NOMO-1 (cell line): ENCODE results near the gene SERGEF.

Source experiments
- DNase-seq, 2 experiments: peaks; one replicate each; lab custom pipeline; 2025; ENCODE audit not compliant: unreplicated experiment in 2 of 2; lab: John Stamatoyannopoulos, UW

SERGEF gene

DNA sequence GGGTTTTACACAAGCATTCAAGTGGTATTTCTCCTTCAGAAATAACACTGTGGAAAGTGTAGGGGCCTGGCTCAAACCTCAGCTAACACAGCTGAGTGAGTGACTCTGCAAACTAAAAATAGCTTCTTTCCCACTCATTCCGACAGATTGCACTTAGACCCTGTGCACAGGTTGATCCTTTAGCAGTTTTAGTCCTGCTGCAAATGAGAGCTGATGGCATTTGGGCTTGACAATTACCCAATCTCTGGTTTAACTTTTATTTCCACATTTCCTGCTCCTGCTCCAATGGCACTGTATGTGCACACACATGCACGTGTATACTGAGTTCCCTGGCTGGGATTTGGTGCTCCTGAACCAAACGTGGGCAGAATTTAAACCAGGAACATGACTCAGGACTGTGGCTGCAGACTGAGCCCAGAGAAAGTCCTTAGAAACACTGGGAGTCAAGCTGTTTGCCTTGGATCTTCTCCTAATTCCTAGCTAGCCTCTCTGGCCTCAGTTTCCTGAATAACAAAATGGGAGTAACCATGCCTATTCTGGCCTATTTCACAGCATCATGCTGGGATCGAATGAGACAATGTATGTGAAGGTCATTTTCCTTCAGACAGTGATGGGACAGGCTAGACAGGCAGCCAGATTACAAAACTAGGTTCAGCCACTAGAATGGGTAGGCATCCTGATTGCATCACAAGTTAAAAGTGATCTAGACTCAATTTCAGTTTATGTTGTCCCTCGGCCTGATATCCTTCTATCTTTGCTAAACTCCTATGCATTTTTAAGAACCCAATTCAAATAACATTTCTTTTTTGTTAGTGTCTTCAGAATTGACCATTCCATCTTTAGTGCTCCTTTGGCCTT lies 58.2 kb downstream of the SERGEF start:
- DNase-seq: peak; percentile 37 to 39

DNA sequence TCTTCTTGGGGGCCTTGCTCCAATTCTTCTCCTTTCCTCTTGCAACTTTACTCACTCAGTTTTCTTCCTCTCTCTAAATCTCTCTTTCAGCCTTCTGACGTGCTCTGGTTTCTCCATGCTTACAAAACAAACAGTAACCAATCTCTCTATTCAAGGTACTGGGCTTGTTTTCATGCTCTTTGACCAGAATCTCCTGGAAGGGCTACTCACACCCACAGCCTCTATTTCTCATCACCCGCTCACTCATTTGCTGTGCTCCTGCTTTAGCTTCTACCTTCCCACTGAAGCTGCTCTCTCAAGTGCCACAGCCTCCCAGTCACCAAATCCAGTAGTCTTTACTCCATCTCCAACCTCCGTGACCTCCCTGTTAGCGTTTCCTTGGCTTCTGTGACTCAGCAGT lies 60.4 kb downstream of the SERGEF start:
- no peak for DNase-seq

- DNase-seq: no peak
These were observed 61.0 kb downstream of the SERGEF start for GRCh38 chr11:17951685-17952388.

DNA sequence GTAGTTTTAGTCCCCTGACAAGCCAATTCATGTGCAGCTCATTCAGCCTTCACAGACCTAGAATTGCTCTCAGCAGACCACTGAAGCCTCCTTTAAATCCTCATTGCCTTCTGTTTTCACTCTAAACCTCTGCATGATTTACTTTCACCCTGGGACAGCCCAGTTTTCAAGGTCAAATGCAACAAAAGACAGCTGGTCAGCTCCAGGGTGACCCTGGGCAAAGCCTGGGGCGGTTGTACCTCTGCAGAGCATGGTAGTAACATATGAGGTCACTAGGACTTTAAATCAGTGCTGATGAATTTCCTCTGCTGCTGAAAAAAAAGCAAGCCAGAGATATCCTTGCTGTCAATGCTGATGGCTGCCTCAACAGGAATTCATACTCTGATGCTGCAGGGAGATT lies 62.2 kb downstream of the SERGEF start:
- DNase-seq: no peak

DNA sequence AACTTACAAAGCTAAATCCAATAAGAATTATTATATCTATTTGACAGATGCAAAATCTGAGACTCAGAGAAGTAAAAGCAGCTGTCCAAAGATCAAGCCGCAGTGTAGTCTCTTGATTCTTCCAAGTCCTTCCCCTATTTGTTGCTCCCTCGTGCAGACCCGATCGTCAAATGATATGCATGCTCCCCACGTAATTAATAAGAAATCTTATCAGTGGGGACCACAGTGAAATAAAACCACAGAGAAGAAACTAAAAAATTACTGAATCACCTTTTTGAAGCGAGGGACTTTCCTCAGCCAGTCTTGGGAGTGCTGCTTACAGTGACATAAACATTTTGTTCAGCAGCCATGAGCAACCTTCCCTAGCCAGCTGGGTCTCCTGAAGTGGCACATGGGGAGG lies 64.6 kb downstream of the SERGEF start:
- DNase-seq: no peak

DNA sequence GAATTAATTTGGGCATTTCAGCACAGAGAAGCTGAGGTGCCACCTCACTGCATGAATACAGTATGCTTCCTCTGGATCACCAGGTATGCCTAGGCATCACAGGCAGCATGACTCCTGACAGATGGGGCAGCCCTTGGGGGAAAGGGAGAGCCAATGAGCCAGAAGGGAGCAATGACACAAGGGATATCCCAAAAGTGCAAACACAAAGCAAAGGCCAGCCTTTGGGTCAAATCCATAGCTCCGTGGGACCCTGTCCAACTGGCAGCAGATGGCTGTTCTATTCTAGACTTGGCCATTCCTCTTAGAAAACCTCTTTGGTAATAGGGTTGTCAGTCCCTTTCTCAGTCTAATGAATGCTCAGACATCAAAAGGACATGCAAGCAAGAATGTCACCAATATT lies 73.3 kb downstream of the SERGEF start:
- DNase-seq: no peak

DNA sequence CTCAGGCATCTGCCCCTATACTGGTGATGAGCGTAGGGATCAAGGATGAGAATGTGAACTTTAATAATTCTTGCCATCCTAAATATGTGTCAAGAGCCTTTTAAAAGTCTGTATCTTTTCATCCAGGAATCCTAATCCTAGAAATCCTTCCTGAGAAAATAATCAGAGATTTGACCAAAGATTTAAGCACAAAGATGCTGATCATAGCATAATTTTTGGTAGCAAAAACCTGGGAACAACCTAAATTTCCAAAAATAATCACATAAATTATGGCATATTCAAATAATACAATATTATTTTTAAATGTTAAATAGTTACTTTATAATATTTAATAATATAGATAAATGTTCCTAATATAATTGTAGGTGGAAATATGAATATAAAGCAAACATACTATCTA lies 76.1 kb downstream of the SERGEF start:
- no peak for DNase-seq

DNA sequence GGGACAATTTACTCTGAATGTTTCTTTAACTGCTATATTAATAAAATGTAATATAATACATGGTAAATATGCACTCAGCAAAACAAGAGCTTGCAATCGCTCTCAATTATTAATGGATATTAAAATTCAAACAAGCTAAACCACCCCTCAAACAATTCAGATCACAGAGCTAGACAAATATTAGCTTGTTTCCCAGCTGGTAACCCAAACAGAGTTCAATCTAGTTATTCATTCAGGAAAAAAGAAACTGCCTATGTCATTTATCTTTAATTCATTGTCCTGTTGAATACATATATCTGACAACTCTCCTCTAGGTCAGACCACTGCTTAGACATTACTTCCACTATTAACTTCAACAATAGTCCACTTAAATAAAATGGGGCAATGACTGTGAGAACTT lies 78.7 kb downstream of the SERGEF start:
- no peak for DNase-seq

- no peak for DNase-seq
These were observed 79.1 kb downstream of the SERGEF start for GRCh38 chr11:17933708-17934107.

- DNase-seq: no peak
These were observed 80.4 kb downstream of the SERGEF start for GRCh38 chr11:17932472-17932871.

DNA sequence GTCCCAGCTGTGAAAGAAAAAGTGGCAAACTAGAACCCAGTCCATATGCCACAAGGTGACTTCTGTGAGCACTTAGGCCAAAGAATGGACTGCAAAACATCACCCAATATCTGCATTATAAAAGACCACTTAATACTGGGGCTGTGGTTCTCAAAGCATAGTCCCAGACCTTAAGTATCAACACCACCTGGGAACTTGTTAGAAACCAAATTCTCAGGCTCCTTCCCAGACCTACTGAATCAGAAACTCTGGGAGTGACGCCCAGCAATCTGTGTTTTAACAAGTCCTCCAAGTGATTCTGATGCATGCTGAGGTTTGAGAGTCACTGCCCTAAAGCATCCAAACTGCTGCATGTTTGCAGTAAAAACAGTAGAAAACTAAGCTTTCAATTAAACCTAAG lies 81.3 kb downstream of the SERGEF start:
- no peak for DNase-seq

GRCh38 chr11:17930544-17931125 lies 82.2 kb downstream of the SERGEF start:
- DNase-seq: no peak

DNA sequence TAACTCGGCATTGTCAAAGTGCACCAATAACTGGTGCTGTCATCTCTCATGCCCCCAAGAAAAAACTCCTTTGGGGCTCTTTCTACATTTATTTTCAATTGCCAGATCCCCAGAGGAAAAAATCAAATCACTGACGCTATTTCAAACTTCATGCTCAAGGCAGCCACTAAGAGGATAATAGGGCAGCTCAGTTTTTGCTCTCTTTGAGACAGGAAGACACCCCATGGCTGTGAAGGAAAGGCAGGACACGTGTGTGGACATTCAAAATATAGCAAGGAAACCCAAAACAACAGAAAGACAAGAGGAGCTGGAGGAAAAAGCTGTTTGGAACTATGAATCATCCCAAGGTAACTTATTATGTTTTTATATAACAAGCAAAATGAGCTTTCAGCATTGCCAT lies 83.7 kb downstream of the SERGEF start:
- no peak for DNase-seq

DNA sequence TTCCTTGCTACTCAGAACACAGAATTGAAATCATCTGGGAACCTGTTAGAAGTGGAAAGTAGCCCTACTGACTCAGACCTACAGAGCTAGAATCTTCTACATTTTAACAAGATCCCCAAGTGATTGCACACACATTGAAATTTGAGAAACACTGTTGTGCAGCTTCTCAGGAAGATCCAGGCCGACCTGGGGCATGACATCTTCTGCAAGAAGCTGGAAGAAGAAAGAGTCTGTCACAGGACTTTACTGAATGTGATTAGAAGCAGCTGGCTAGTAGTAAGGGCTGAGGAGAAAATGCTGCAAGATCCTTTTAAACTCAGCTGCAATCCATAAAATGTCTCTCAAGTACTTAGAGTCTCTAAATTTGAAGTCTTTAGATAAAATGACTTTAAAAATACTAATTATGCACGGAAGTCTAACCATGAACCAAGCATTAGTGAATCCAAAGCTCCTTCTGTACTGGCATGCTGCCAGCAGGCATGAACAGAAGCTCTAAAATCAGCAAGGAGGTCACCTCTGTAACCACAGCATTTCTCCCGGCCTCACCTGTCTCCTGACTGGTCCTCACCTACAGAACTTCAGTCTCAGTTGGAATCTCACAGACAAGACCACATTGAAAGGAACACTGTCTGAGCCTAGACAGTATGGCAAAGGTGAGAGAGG lies 85.0 kb downstream of the SERGEF start:
- no peak for DNase-seq

GRCh38 chr11:17927041-17927440 lies 85.8 kb downstream of the SERGEF start:
- no peak for DNase-seq

GRCh38 chr11:17924713-17925112 lies 88.1 kb downstream of the SERGEF start:
- DNase-seq: no peak

DNA sequence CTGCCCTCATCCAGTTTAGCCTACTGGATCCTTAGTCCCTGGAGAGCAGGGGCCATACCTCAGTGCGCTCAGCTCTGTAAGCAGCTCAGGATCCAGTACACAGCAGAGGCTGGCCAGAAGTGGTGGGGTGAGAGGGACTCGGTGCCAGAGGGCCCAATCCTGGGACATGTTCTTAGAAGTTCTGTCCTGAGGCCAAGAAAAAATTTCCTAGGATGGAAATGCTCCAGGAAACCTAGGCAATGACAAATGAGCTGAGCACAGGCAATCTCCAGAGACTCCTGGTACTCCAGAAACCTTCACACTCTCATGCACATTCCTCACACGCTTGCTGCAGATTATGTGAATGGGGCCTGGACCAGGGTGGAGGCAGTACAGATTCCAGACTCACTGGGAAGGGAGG lies 89.6 kb downstream of the SERGEF start:
- DNase-seq: no peak

DNA sequence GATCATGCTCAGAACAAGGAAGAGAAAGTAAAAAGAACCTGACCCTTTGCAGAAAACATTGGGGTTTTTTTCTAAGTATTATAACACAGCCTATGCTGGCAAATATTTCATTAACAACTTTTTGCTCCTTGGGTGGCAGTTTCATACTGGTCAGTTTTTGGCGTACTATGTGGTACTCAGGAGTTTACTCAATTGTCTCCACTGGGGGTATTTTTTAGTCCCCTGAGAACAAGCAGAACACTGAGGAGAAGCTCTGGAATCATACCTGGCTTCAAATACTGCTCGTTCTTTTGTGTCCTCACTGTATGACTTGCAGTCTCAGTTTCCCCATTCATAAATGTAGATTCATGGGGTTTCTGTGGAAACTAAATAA lies 90.4 kb downstream of the SERGEF start:
- no peak for DNase-seq

DNA sequence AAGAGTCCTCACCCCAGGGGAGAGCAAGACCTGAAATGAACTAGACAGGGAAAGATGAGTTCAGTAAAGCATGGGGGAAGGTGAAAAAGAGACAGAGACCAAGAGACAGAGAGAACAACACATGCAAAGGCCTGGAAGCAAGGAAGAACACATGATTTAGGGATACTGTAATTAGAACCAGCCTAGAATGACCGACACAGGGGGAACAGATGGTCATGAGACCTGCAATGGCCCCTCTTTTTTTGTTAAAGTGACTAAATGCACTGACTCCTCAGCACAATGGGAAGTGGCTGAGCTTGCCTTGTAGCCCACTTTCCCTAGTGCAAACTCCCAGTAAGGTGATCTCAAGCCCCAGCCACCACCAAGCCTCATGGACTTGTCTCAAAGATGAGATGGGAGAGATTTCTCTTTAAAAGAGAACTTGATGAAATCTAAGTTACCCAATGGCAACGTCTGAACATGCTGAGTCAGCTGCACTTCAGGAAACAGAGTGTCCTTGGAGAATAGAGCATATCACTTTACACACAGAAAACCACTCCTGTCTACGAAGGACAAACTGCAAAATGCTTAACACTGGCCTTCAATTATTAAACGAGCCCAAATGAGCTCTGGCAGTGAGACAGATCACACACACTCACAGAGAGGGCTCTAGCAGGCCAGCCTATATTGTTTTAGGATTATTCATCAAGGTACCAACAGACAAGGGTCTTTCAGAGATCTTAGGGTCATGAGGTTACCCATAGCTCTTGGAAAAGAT lies 91.0 kb downstream of the SERGEF start:
- DNase-seq: peak; percentile 3 to 33

GRCh38 chr11:17918049-17918605 lies 94.7 kb downstream of the SERGEF start:
- no peak for DNase-seq
